Mucosa of descending colon (tissue), 3 donors: ENCODE data around the gene ATXN2L. TPM values are rescaled to one million over a fixed set of nuclear protein-coding genes. Genes with fewer than 3 reads are reported as not detected.

ENCODE experiments used
- ATAC-seq: fragments of 200-7000 bp; cut with Tn5 transposase; one replicate; pipeline ENCODE4 v1.9.1; 2020; ENCODE audit warnings: mild to moderate bottlenecking, moderate library complexity
- DNase-seq, 3 donors: peaks; one replicate each; pipeline ENCODE4 v3.0.0-alpha.2; 2020
- H3K36me3 ChIP-seq: fragments of 200-600 bp; one replicate; pipeline ENCODE4 v1.8.0; 2021; ENCODE audit warnings: low read depth, mild to moderate bottlenecking
- H3K4me1 ChIP-seq: fragments of 200-600 bp; one replicate; pipeline ENCODE4 v1.8.0; 2021; ENCODE audit warnings: low read depth, mild to moderate bottlenecking
- H3K4me3 ChIP-seq: fragments of 200-600 bp; one replicate; pipeline ENCODE4 v1.8.0; 2021; ENCODE audit warnings: mild to moderate bottlenecking
- H3K9me3 ChIP-seq: fragments of 200-600 bp; one replicate; pipeline ENCODE4 v1.8.0; 2021; ENCODE audit warnings: mild to moderate bottlenecking
- intact Hi-C, 2 donors: fragments of 100-400 bp; cut with DNase I in 1 of 2; cut with micrococcal nuclease in 1 of 2; formaldehyde crosslinking; loops; one replicate each; pipeline versions ENCODE4 v1.11.0 to v1.11.1; 2022; cut with DNase I, micrococcal nuclease
- total RNA-seq, 3 donors: library from RNA; stranded (reverse); fragmentation: NEBNext Ultra II Directional in 2 of 3; extraction: Animal tissue kit (Norgen Biotek cat#: 25700) in 2 of 3; gene quantifications; one replicate each; pipeline versions ENCODE4 v1.2.1 to v1.2.4, GENCODE V29; 2021 to 2023
- TF ChIP-seq, protein P1 (sequence below): fragments of 200-600 bp; IDR thresholded peaks from one replicate; pipeline ENCODE4 v1.8.0; 2022; ENCODE audit warnings: antibody characterized with exemption, mild to moderate bottlenecking
- donor health status: DM: no; HTN: no; CAD: no; lungs with moderate emphysema.
- donor health status: DM: no; HTN: no; CAD: no.
- donor health status: DM: no; HTN: yes; CAD: no.

ATXN2L gene
- total RNA-seq, 3 donors from 2014 or later: 102 to 108 (median 107) TPM

DNA sequence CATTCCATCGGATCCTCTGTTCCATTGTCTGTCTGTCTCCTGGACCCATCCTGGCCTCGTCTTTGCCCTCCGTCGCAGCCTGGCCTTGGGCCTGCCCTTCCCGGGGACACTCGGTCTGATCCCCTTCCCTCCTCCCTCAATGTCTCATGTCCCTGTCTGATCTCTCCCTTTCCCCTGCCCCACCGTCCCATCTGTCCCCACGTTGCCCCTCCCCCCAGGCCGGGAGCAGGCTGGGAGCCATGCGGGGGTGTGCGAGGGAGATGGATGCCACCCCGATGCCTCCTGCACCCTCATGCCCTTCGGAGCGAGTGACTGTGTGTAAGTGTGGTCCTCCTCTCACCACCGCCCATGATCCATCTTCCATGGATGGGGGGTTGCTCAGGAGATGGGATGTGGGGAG is 50.2 kb downstream of the ATXN2L start:
- H3K9me3 ChIP-seq: no peaks in the 10 kb centered on the region
- DNase-seq (no peak), ATAC-seq (no peak)
- no peaks in the 10 kb centered on the region for H3K36me3 ChIP-seq
- H3K4me3 ChIP-seq: no peak overlapping the region
- H3K4me1 ChIP-seq: no peaks in the 10 kb centered on the region
- TF ChIP-seq, protein P1, sequence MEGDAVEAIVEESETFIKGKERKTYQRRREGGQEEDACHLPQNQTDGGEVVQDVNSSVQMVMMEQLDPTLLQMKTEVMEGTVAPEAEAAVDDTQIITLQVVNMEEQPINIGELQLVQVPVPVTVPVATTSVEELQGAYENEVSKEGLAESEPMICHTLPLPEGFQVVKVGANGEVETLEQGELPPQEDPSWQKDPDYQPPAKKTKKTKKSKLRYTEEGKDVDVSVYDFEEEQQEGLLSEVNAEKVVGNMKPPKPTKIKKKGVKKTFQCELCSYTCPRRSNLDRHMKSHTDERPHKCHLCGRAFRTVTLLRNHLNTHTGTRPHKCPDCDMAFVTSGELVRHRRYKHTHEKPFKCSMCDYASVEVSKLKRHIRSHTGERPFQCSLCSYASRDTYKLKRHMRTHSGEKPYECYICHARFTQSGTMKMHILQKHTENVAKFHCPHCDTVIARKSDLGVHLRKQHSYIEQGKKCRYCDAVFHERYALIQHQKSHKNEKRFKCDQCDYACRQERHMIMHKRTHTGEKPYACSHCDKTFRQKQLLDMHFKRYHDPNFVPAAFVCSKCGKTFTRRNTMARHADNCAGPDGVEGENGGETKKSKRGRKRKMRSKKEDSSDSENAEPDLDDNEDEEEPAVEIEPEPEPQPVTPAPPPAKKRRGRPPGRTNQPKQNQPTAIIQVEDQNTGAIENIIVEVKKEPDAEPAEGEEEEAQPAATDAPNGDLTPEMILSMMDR: no peak
- intact Hi-C loops: no loop called here

- Histone ChIP-seq H3K4me3 (no peak overlapping the region), H3K36me3 (no peaks in the 10 kb centered on the region), H3K9me3 (no peaks in the 10 kb centered on the region), H3K4me1 (no peaks in the 10 kb centered on the region)
- peak; percentile 67 for ATAC-seq
- DNase-seq: peak in 2 of 3 donors; percentile 35 to 53
- TF ChIP-seq, protein P1: peak; percentile 61
- intact Hi-C loops: no loop called here
These were observed 50.9 kb downstream of the ATXN2L start for GRCh38 chr16:28873543-28874201.

GRCh38 chr16:28874406-28874805 is 51.6 kb downstream of the ATXN2L start:
- Histone ChIP-seq H3K4me3 (no peak overlapping the region), H3K36me3 (no peaks in the 10 kb centered on the region), H3K4me1 (peaks cover 5% of the 10 kb centered on the region), H3K9me3 (no peaks in the 10 kb centered on the region)
- DNase-seq (no peak), ATAC-seq (no peak)
- intact Hi-C loops: no loop called here
- TF ChIP-seq, protein P1: no peak

- TF ChIP-seq, protein P1: no peak
- Histone ChIP-seq H3K4me1 (peaks cover 10% of the 10 kb centered on the region), H3K4me3 (no peak overlapping the region), H3K36me3 (no peaks in the 10 kb centered on the region), H3K9me3 (no peaks in the 10 kb centered on the region)
- no peak for ATAC-seq
- intact Hi-C loops: no loop called here
- no peak for DNase-seq
These were observed 52.6 kb downstream of the ATXN2L start for GRCh38 chr16:28875134-28876018.

DNA sequence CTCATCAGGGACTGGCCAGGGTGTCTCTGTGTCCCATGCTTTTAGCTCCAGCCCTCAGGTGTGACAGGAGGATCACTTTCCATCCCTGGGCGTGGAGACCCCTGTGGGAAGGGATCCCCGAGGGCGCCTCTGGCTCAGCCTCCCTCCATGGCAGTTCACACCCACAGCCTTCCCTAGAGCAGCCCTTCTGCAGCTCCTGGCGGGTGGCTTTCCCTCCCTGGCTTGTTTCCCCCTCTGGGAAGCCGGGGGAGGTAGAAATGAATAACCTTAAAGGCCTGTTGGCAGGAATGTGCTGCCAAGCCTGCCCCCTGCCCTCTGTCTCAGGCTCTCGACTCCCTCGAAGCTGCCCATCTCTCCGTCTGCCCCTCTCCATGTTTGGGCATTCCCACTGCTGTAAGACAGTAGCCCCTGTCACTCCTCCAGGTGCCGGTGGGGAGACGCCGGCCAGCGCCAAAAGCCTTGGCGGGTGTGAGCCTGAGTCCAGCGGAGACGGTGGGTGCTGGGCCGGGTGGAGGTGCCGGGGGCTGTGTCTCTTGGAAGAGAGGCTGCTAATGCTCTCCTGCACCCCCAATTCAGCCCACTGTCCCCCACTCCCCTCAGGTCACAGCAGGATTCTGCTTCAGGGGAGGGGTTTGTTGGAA is 53.3 kb downstream of the ATXN2L start:
- DNase-seq: no peak
- intact Hi-C loops: no loop called here
- TF ChIP-seq, protein P1: no peak
- no peak overlapping the region for H3K4me3 ChIP-seq
- no peaks in the 10 kb centered on the region for H3K36me3 ChIP-seq
- H3K4me1 ChIP-seq: peaks cover 12% of the 10 kb centered on the region
- no peak for ATAC-seq
- no peaks in the 10 kb centered on the region for H3K9me3 ChIP-seq
